SU-DHL-6 (cell line): ENCODE data around the gene GGA1.

ENCODE experiments used
- H2AFZ ChIP-seq: fragments of 200-600 bp; sonication (generic); 2 replicates; pipeline ENCODE4 v1.6.1; 2014; ENCODE audit warnings: low read depth, mild to moderate bottlenecking, moderate library complexity, mixed read lengths, antibody characterized with exemption, low read length; ENCODE audit not compliant: severe bottlenecking
- H3F3A ChIP-seq: fragments of 200-600 bp; shearing (Covaris generic); 2 replicates; pipeline ENCODE4 v1.6.0; 2016; ENCODE audit warnings: antibody characterized with exemption, mild to moderate bottlenecking; ENCODE audit not compliant: insufficient read depth
- H3K27ac ChIP-seq: fragments of 200-600 bp; sonication (generic); 2 replicates; pipeline ENCODE4 v1.5.1; 2016; ENCODE audit warnings: low read depth, mild to moderate bottlenecking, low read length, moderate library complexity, mixed read lengths
- H3K27me3 ChIP-seq: fragments of 200-600 bp; sonication (generic), shearing (Covaris generic); 2 replicates; pipeline ENCODE4 v1.6.0; 2014; ENCODE audit warnings: mild to moderate bottlenecking, low read length
- H3K36me3 ChIP-seq: fragments of 200-600 bp; sonication (generic); 2 replicates; pipeline ENCODE4 v1.6.1; 2014; ENCODE audit warnings: mild to moderate bottlenecking, low read length, mixed read lengths
- H3K4me2 ChIP-seq: fragments of 300-600, 200-600 bp; shearing (Covaris generic), sonication (generic); 2 replicates; pipeline ENCODE4 v1.6.0; 2014; ENCODE audit warnings: low read length, low read depth, mild to moderate bottlenecking; ENCODE audit not compliant: poor library complexity, severe bottlenecking
- H3K4me3 ChIP-seq: fragments of 200-600 bp; sonication (generic); 2 replicates; pipeline ENCODE4 v1.5.1; 2014; ENCODE audit warnings: antibody characterized with exemption, low read length, mild to moderate bottlenecking, mixed read lengths; ENCODE audit not compliant: insufficient read depth, poor library complexity, severe bottlenecking
- H3K79me2 ChIP-seq: fragments of 200-600 bp; sonication (generic); 2 replicates; pipeline ENCODE4 v1.6.1; 2014; ENCODE audit warnings: mild to moderate bottlenecking, low read length, moderate library complexity; ENCODE audit not compliant: insufficient read depth
- H3K9ac ChIP-seq: fragments of 200-600 bp; sonication (generic); 2 replicates; pipeline ENCODE4 v1.7.0; 2014; ENCODE audit warnings: mild to moderate bottlenecking, low read length
- H3K9me2 ChIP-seq: fragments of 200-600 bp; sonication (generic); replicated peaks from 2 replicates; pipeline ENCODE4 v1.6.1; 2014; ENCODE audit warnings: low read length; ENCODE audit not compliant: insufficient read depth
- H3K9me3 ChIP-seq: fragments of 200-600 bp; sonication (generic); 2 replicates; pipeline ENCODE4 v1.6.1; 2014; ENCODE audit warnings: low read length, mixed read lengths; ENCODE audit not compliant: insufficient read depth
- H4K20me1 ChIP-seq: fragments of 200-600 bp; sonication (generic); 2 replicates; pipeline ENCODE4 v1.6.1; 2014; ENCODE audit warnings: low read depth, mild to moderate bottlenecking, antibody characterized with exemption, low read length, moderate library complexity, mixed read lengths
- EZH2phosphoT487 ChIP-seq: fragments of 200-600 bp; sonication (generic), shearing (Covaris generic); conservative IDR thresholded peaks from 2 replicates; pipeline ENCODE4 v1.6.1; 2018; ENCODE audit warnings: mild to moderate bottlenecking, antibody characterized with exemption, low read length, moderate library complexity, mixed read lengths
- TF ChIP-seq, protein P1 (sequence below): fragments of 200-600 bp; sonication (generic); IDR thresholded peaks from one replicate; pipeline ENCODE4 v1.5.1; 2017; ENCODE audit warnings: antibody characterized with exemption, mild to moderate bottlenecking, low read length, moderate library complexity; ENCODE audit not compliant: insufficient read depth, poor library complexity, severe bottlenecking

Gene GGA1

DNA sequence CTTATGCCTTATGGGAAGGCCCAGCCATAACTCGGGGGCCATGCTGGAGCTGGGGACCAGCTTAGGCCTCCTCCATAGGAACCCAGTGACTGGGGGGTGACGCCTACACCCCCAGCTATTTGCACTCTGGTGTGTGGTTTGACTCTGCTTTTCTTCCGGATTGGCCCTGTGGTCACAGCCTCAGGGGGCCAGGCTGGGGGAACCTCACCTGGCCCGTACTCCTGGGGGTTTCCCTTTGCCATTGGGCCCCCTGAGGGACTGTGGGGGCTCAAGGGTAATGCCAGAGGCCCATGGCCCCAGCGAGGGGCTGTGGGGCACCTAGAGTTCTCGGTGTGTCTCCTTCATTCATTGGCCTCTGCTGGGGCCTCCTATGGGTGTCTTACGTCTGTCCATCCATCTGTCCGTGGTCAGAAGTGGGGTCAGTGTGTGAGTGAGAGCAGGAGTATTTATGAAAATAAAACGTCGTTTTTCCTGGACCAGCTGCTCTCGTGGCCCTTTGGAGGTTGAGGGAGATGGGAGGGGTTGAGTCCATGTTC, 24.5 kb downstream of the GGA1 start:
- peak overlapping the region; percentile 55 for H3K4me2 ChIP-seq
- H3K9ac ChIP-seq: peak overlapping the region; percentile 47
- H3F3A ChIP-seq: peaks cover 22% of the 10 kb centered on the region
- peak overlapping the region; percentile 14 for H3K4me3 ChIP-seq
- no peaks in the 10 kb centered on the region for H3K27me3 ChIP-seq
- H3K36me3 ChIP-seq: no peaks in the 10 kb centered on the region
- H4K20me1 ChIP-seq: no peaks in the 10 kb centered on the region
- TF ChIP-seq EZH2phosphoT487: no peak
- TF ChIP-seq, protein P1, sequence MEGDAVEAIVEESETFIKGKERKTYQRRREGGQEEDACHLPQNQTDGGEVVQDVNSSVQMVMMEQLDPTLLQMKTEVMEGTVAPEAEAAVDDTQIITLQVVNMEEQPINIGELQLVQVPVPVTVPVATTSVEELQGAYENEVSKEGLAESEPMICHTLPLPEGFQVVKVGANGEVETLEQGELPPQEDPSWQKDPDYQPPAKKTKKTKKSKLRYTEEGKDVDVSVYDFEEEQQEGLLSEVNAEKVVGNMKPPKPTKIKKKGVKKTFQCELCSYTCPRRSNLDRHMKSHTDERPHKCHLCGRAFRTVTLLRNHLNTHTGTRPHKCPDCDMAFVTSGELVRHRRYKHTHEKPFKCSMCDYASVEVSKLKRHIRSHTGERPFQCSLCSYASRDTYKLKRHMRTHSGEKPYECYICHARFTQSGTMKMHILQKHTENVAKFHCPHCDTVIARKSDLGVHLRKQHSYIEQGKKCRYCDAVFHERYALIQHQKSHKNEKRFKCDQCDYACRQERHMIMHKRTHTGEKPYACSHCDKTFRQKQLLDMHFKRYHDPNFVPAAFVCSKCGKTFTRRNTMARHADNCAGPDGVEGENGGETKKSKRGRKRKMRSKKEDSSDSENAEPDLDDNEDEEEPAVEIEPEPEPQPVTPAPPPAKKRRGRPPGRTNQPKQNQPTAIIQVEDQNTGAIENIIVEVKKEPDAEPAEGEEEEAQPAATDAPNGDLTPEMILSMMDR: no peak
- no peaks in the 10 kb centered on the region for H3K79me2 ChIP-seq
- H2AFZ ChIP-seq: no peak overlapping the region
- H3K9me2 ChIP-seq: no peaks in the 10 kb centered on the region
- peak overlapping the region; percentile 92 for H3K27ac ChIP-seq
- H3K9me3 ChIP-seq: no peaks in the 10 kb centered on the region

DNA sequence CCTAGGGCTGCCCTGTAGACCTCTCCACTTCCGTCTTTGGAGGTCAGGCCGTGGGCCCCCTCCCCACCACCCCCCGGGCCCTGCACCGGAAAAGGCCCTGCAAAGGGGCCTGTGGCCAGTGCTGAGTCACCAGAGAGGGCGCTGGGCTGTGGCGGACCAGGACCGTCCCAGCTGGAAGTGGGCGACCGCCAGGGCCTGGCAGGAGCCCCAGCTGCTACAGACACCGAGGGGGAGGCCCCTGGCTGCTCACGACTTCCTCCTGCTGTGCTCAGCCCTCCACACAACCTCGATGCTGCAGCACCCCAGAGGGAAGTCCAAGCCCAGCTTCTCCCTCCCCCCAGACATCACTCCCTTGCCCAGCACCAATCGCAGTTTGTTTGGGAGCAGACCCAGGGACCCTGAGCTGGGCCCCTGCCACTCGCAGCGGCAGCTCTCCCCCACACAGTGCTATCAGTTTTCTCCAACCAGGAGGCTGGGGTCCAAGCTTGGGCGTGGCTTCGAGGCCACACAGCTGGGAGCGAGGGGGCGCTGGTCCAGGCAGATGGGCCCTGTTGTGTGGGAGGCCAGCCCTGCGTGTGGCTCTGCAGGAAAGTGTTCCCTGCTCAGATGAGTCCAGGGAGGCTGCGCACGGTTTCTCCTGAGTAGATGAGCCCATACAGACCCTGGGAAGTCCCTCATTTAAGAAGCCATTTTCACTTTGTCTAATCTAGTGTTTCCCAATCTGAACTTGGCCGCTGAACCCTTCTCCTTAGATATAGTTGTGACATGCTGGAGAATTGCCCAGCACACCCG, 25.2 kb downstream of the GGA1 start:
- no peaks in the 10 kb centered on the region for H3K36me3 ChIP-seq
- H3F3A ChIP-seq: peaks cover 20% of the 10 kb centered on the region
- no peaks in the 10 kb centered on the region for H3K9me2 ChIP-seq
- H2AFZ ChIP-seq: no peak overlapping the region
- no peaks in the 10 kb centered on the region for H3K27me3 ChIP-seq
- H3K27ac ChIP-seq: peak overlapping the region; percentile 92
- H3K79me2 ChIP-seq: no peaks in the 10 kb centered on the region
- H3K9me3 ChIP-seq: no peaks in the 10 kb centered on the region
- peak overlapping the region; percentile 47 for H3K9ac ChIP-seq
- H3K4me3 ChIP-seq: peak overlapping the region; percentile 14
- TF ChIP-seq, protein P1: no peak
- no peak for TF ChIP-seq EZH2phosphoT487
- H4K20me1 ChIP-seq: no peaks in the 10 kb centered on the region
- H3K4me2 ChIP-seq: peak overlapping the region; percentile 55

DNA sequence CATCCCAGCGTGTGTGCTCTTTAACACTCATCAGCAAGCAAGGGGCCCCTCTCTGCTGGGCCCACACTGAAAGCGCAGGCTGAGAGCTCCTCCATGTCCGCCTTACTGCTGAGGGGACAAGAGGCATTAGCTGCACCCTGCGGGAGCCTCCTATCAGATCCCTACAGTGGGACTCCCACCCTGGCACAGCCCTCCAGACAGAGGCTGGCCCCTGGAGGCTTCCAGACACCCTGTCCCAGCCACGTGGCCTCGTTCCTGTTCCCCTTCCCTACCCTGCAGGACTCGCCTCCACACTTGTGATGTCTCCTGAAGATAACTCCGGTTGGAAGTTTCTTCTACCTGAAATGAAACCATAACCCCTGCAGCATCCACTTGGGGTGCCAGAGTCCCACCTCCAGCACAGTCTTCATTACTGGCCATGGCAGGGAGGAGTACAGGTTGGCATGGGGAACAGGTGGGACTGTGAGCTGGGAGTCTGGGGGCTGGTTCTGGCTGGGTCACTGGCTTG, 25.8 kb downstream of the GGA1 start:
- Histone ChIP-seq H3K4me3 (no peak overlapping the region), H3K9ac (peak overlapping the region; percentile 47; the same call in 1 of the 2 replicates), H3K27ac (peak overlapping the region; percentile 92), H3K4me2 (peak overlapping the region; percentile 55), H3F3A (peaks cover 23% of the 10 kb centered on the region), H3K9me2 (no peaks in the 10 kb centered on the region), H4K20me1 (no peaks in the 10 kb centered on the region), H3K27me3 (no peaks in the 10 kb centered on the region), H3K79me2 (no peaks in the 10 kb centered on the region), H2AFZ (no peak overlapping the region), H3K9me3 (no peaks in the 10 kb centered on the region), H3K36me3 (no peaks in the 10 kb centered on the region)
- TF ChIP-seq, protein P1: no peak
- TF ChIP-seq EZH2phosphoT487: no peak
